IMR-90 (cell line): ENCODE results near the gene DOCK1. TPM values are rescaled to one million over a fixed set of nuclear protein-coding genes. Genes with fewer than 3 reads are reported as not detected.

ENCODE experiments used
- ATAC-seq: fragments of 200-7000 bp; cut with Tn5 transposase; 2 replicates; pipeline ENCODE4 v1.9.1; 2020; ENCODE audit warnings: low read depth, mild to moderate bottlenecking, moderate library complexity
- BruUV-seq: library from RNA; stranded (reverse); fragments of 400-500 nt; replicated peaks from 2 replicates; lab custom pipeline; 2021; lab: Mats Ljungman, UMichigan
- CTCF ChIA-PET: fragments of 300-600 bp; formaldehyde crosslinking; extraction: SDS; loops from one replicate; lab custom pipeline; 2021; ENCODE audit warnings: antibody characterized with exemption; lab: Yijun Ruan, JAX
- POLR2A ChIA-PET: fragments of 300-600 bp; sonication (Branson Sonifier 250); formaldehyde crosslinking; loops from one replicate; lab custom pipeline; 2022; ENCODE audit warnings: antibody characterized with exemption; ENCODE audit not compliant: unreplicated experiment; lab: Charles Lee
- DNase-seq: peaks from one replicate; pipeline ENCODE4 v3.0.0; 2013
- H2AFZ ChIP-seq: replicated peaks from 2 replicates; pipeline ENCODE3; 2013; ENCODE audit warnings: low read length, mild to moderate bottlenecking; ENCODE audit not compliant: poor library complexity
- H2AK5ac ChIP-seq: 2 replicates; pipeline ENCODE4 v1.6.1; 2013; ENCODE audit warnings: low read depth, low read length, inconsistent platforms
- H2AK9ac ChIP-seq: replicated peaks from 2 replicates; pipeline ENCODE3; 2013; ENCODE audit warnings: mild to moderate bottlenecking, low read depth, low read length, moderate library complexity; ENCODE audit not compliant: poor library complexity
- H2BK120ac ChIP-seq: 2 replicates; pipeline ENCODE4 v1.6.1; 2013; ENCODE audit warnings: low read depth, low read length, inconsistent platforms
- H2BK15ac ChIP-seq: 3 replicates; pipeline ENCODE4 v1.6.1; 2013; ENCODE audit warnings: low read depth, low read length, inconsistent platforms
- H2BK20ac ChIP-seq: 2 replicates; pipeline ENCODE4 v1.6.1; 2013; ENCODE audit warnings: low read depth, mild to moderate bottlenecking, inconsistent platforms, low read length, moderate library complexity
- H2BK5ac ChIP-seq: 2 replicates; pipeline ENCODE4 v1.6.1; 2013; ENCODE audit warnings: mild to moderate bottlenecking, low read depth, low read length, inconsistent platforms; ENCODE audit not compliant: poor library complexity, severe bottlenecking
- H3K14ac ChIP-seq: replicated peaks from 2 replicates; pipeline ENCODE4 v1.6.1; 2013; ENCODE audit warnings: low read depth, low read length, inconsistent platforms
- H3K18ac ChIP-seq: 2 replicates; pipeline ENCODE4 v1.6.1; 2013; ENCODE audit warnings: low read depth, low read length, control low read depth
- H3K23ac ChIP-seq: 2 replicates; pipeline ENCODE4 v1.6.1; 2013; ENCODE audit warnings: low read depth, low read length, inconsistent platforms
- H3K27ac ChIP-seq: 2 replicates; pipeline ENCODE4 v1.5.1; 2013; ENCODE audit warnings: mild to moderate bottlenecking, control low read depth, low read length; ENCODE audit not compliant: insufficient read depth
- H3K27me3 ChIP-seq: 2 replicates; pipeline ENCODE4 v1.6.1; 2013; ENCODE audit warnings: low read length; ENCODE audit not compliant: control insufficient read depth, insufficient read depth
- H3K36me3 ChIP-seq: 2 replicates; pipeline ENCODE4 v1.6.1; 2013; ENCODE audit warnings: low read length, mixed read lengths; ENCODE audit not compliant: control insufficient read depth, insufficient read depth
- H3K4ac ChIP-seq: 2 replicates; pipeline ENCODE4 v1.6.1; 2013; ENCODE audit warnings: low read depth, low read length, inconsistent platforms
- H3K4me1 ChIP-seq: 2 replicates; pipeline ENCODE4 v1.6.1; 2013; ENCODE audit warnings: low read length, mixed read lengths; ENCODE audit not compliant: control insufficient read depth, insufficient read depth
- H3K4me2 ChIP-seq: 2 replicates; pipeline ENCODE4 v1.6.1; 2013; ENCODE audit warnings: low read depth, mild to moderate bottlenecking, control low read depth, low read length, moderate library complexity
- H3K4me3 ChIP-seq: 2 replicates; pipeline ENCODE4 v1.5.1; 2013; ENCODE audit warnings: low read depth, mild to moderate bottlenecking, control low read depth, low read length, moderate library complexity; ENCODE audit not compliant: insufficient read depth
- H3K56ac ChIP-seq: 2 replicates; pipeline ENCODE4 v1.6.1; 2013; ENCODE audit warnings: low read length, inconsistent platforms; ENCODE audit not compliant: insufficient read depth; ENCODE audit errors: extremely low read depth
- H3K79me1 ChIP-seq, 2 experiments: 2 replicates each; pipeline ENCODE4 v1.6.1; 2013; ENCODE audit warnings: low read length in 2 of 2, inconsistent platforms in 1 of 2, low read depth in 1 of 2
- H3K9ac ChIP-seq: 2 replicates; pipeline ENCODE4 v1.6.1; 2013; ENCODE audit warnings: low read depth, low read length, control low read depth
- H3K9me1 ChIP-seq: 2 replicates; pipeline ENCODE4 v1.6.1; 2013; ENCODE audit warnings: low read length, inconsistent platforms; ENCODE audit not compliant: insufficient read depth
- H3K9me3 ChIP-seq: 2 replicates; pipeline ENCODE4 v1.6.1; 2013; ENCODE audit warnings: low read length; ENCODE audit not compliant: control insufficient read depth, insufficient read depth
- H4K20me1 ChIP-seq: 2 replicates; pipeline ENCODE4 v1.6.1; 2013; ENCODE audit warnings: low read length, inconsistent platforms; ENCODE audit not compliant: insufficient read depth
- H4K5ac ChIP-seq: 2 replicates; pipeline ENCODE4 v1.6.1; 2013; ENCODE audit warnings: mild to moderate bottlenecking, low read depth, low read length, control low read depth
- H4K8ac ChIP-seq, 2 experiments: 2 replicates each; pipeline ENCODE4 v1.6.1; 2013; ENCODE audit warnings: low read depth in 2 of 2, low read length in 2 of 2, control low read depth in 1 of 2, inconsistent platforms in 1 of 2
- H4K91ac ChIP-seq: 2 replicates; pipeline ENCODE4 v1.6.1; 2013; ENCODE audit warnings: low read depth, low read length, inconsistent platforms; ENCODE audit not compliant: insufficient read depth
- BHLHE40 ChIP-seq: fragments of 150-350 bp; IDR thresholded peaks from 2 replicates; pipeline ENCODE4 v1.6.1; 2016; ENCODE audit warnings: mild to moderate bottlenecking, low read depth, low read length
- CEBPB ChIP-seq: IDR thresholded peaks from 2 replicates; pipeline ENCODE4 v1.6.1; 2012; ENCODE audit warnings: low read depth, low read length, improper control_type of control experiment
- CHD1 ChIP-seq: IDR thresholded peaks from 2 replicates; pipeline ENCODE4 v1.6.1; 2012; ENCODE audit warnings: low read depth, low read length, improper control_type of control experiment
- FOS ChIP-seq: fragments of 150-350 bp; IDR thresholded peaks from 2 replicates; pipeline ENCODE4 v1.6.1; 2016; ENCODE audit warnings: low read depth, low read length
- MAZ ChIP-seq: IDR thresholded peaks from 2 replicates; pipeline ENCODE4 v1.6.1; 2012; ENCODE audit warnings: low read depth, mild to moderate bottlenecking, low read length, improper control_type of control experiment, moderate library complexity, borderline replicate concordance
- POLR2A ChIP-seq: IDR thresholded peaks from 2 replicates; pipeline ENCODE4 v1.6.1; 2012; ENCODE audit warnings: mild to moderate bottlenecking, low read depth, low read length
- RCOR1 ChIP-seq: IDR thresholded peaks from 2 replicates; pipeline ENCODE4 v1.6.1; 2012; ENCODE audit warnings: mild to moderate bottlenecking, low read length, improper control_type of control experiment; ENCODE audit not compliant: insufficient replicate concordance
- SMC3 ChIP-seq: fragments of 150-350 bp; IDR thresholded peaks from 2 replicates; pipeline ENCODE4 v1.6.1; 2016; ENCODE audit warnings: low read depth, mild to moderate bottlenecking, antibody characterized with exemption, low read length, moderate library complexity
- USF2 ChIP-seq: fragments of 150-350 bp; IDR thresholded peaks from 2 replicates; pipeline ENCODE4 v1.6.1; 2017; ENCODE audit warnings: mild to moderate bottlenecking, antibody characterized with exemption, low read length, low read depth
- WGBS, 2 experiments: methylation state at CpG; one replicate each; pipeline versions ENCODE4 v1.1.5 to v1.1.7; 2013; ENCODE audit warnings: missing lambda C conversion rate in 2 of 2; ENCODE audit not compliant: insufficient read length in 1 of 2; ENCODE audit errors: extremely low coverage in 2 of 2; 5-methylcytosine and 5-hydroxymethylcytosine counted together
- dilution Hi-C: fragments of 300-500 bp; cut with HindIII; formaldehyde crosslinking; loops from one replicate; pipeline ENCODE4 v1.14.3; 2018; ENCODE audit warnings: low sequenced_read_pairs; ENCODE audit not compliant: unreplicated experiment
- in situ Hi-C: fragments of 300-500 bp; cut with MboI; formaldehyde crosslinking; loops from 3 replicates; pipeline ENCODE4 v1.14.3; 2019; ENCODE audit warnings: low sequenced_read_pairs, inconsistent platforms, mixed read lengths
- intact Hi-C: fragments of 100-400 bp; cut with micrococcal nuclease; formaldehyde crosslinking; loops from 2 replicates; pipeline ENCODE4 v1.10.0; 2022
- polyA plus RNA-seq, 3 experiments: library from polyadenylated mRNA; depleted of rRNA; stranded (reverse); fragments of >200 nt; gene quantifications; 2 replicates each; pipeline ENCODE4 v1.2.3, GENCODE V29; 2012; ENCODE audit warnings: low replicate concordance in 1 of 3
- total RNA-seq: library from RNA; depleted of rRNA; stranded (reverse); fragments of >200 nt; gene quantifications from 2 replicates; pipeline ENCODE4 v1.2.3, GENCODE V29; 2012

The DOCK1 gene
- total and polyA plus RNA-seq, 2 of the 4 experiments (the other 2 are of a cell fraction): 28.2 to 71.0 TPM

GRCh38 chr10:127182161-127182560 is 276.9 kb downstream of the DOCK1 start:
- BruUV-seq: no TSS peak
- CTCF ChIA-PET: interaction anchor here (1.1 kb wide), 1 partner anchor 11 kb away, joined by 8 read pairs; no protein-coding TSS in a partner anchor
- POLR2A ChIA-PET: no interaction called here

More at GRCh38 chr10:127182161-127182560, 276.9 kb downstream of the DOCK1 start:
- Histone ChIP-seq H3K4me2 (no peak overlapping the region), H3K4me1 (no peaks in the 10 kb centered on the region), H3K27me3 (no peaks in the 10 kb centered on the region), H4K5ac (no peak overlapping the region), H3K56ac (no peak overlapping the region), H3K79me1 (peaks cover 16 to 25% of the 10 kb centered on the region in 2 experiments), H3K9me1 (peaks cover 16% of the 10 kb centered on the region; the same call in 1 of the 2 replicates), H3K4ac (no peak overlapping the region), H3K23ac (no peak overlapping the region), H2AK5ac (no peak overlapping the region), H3K18ac (no peak overlapping the region), H3K4me3 (no peak overlapping the region), H3K14ac (no peak overlapping the region), H2BK120ac (no peak overlapping the region), H2BK5ac (no peak overlapping the region), H3K36me3 (peaks cover 10% of the 10 kb centered on the region), H2AFZ (no peak overlapping the region), H2BK20ac (no peak overlapping the region), H3K9me3 (no peaks in the 10 kb centered on the region), H3K27ac (no peak overlapping the region), H4K8ac (no peak overlapping the region), H4K20me1 (peaks cover 5% of the 10 kb centered on the region; the same call in 1 of the 2 replicates), H3K9ac (no peak overlapping the region), H4K91ac (no peak overlapping the region), H2BK15ac (no peak overlapping the region), H2AK9ac (no peak overlapping the region)
- intact Hi-C loops: no loop called here
- whole genome bisulfite sequencing, 2 experiments: no CpG with 5 or more reads among the region's 4 CpGs
- dilution Hi-C loops: no loop called here
- ATAC-seq (no peak), DNase-seq (no peak)
- in situ Hi-C loops: no loop called here
- no peak for TF ChIP-seq FOS
- no peak for TF ChIP-seq USF2
- no peak for TF ChIP-seq BHLHE40
- TF ChIP-seq RCOR1: no peak
- no peak for TF ChIP-seq POLR2A
- TF ChIP-seq CEBPB: no peak
- TF ChIP-seq CHD1: no peak
- TF ChIP-seq MAZ: no peak
- no peak for TF ChIP-seq SMC3
